Lower lobe of right lung (tissue), 2 donors: ENCODE data around the gene C3orf49. TPM values are rescaled to one million over a fixed set of nuclear protein-coding genes. Genes with fewer than 3 reads are reported as not detected.
A peak's percentile ranks its signal among the peaks of the same experiment; 100 is the strongest.

Experiments
- ATAC-seq, 2 donors: fragments of 200-7000 bp; cut with Tn5 transposase; one replicate each; pipeline ENCODE4 v1.9.1; 2020 to 2022; ENCODE audit warnings: mild to moderate bottlenecking in 2 of 2, moderate library complexity in 2 of 2
- DNase-seq: peaks from one replicate; pipeline ENCODE4 v3.0.0-alpha.2; 2020
- H3K27ac ChIP-seq: fragments of 200-600 bp; one replicate; pipeline ENCODE4 v1.8.0; 2022
- H3K27me3 ChIP-seq: fragments of 200-600 bp; one replicate; pipeline ENCODE4 v1.8.0; 2022; ENCODE audit warnings: low read depth
- H3K36me3 ChIP-seq: fragments of 200-600 bp; one replicate; pipeline ENCODE4 v1.8.0; 2022; ENCODE audit warnings: mild to moderate bottlenecking
- H3K4me1 ChIP-seq: fragments of 200-600 bp; one replicate; pipeline ENCODE4 v1.8.0; 2022
- H3K4me3 ChIP-seq: fragments of 200-600 bp; one replicate; pipeline ENCODE4 v1.8.0; 2022; ENCODE audit warnings: mild to moderate bottlenecking
- H3K9me3 ChIP-seq: fragments of 200-600 bp; one replicate; pipeline ENCODE4 v1.8.0; 2022
- intact Hi-C: fragments of 100-400 bp; cut with DNase I; formaldehyde crosslinking; loops from one replicate; pipeline ENCODE4 v1.11.0; 2022
- total RNA-seq: library from RNA; stranded (reverse); fragmentation: NEBNext Ultra II Directional; extraction: Animal tissue kit (Norgen Biotek cat#: 25700); gene quantifications from one replicate; pipeline ENCODE4 v1.2.1, GENCODE V29; 2021
- TF ChIP-seq, protein P1 (sequence below): fragments of 200-600 bp; IDR thresholded peaks from one replicate; pipeline ENCODE4 v1.8.0; 2022; ENCODE audit warnings: antibody characterized with exemption, mild to moderate bottlenecking
- donor health status: DM: no; HTN: yes; CAD: no; lungs with severe emphysema.

C3orf49 gene
- total RNA-seq, 1 donor from 2014 or later, result not detected

DNA sequence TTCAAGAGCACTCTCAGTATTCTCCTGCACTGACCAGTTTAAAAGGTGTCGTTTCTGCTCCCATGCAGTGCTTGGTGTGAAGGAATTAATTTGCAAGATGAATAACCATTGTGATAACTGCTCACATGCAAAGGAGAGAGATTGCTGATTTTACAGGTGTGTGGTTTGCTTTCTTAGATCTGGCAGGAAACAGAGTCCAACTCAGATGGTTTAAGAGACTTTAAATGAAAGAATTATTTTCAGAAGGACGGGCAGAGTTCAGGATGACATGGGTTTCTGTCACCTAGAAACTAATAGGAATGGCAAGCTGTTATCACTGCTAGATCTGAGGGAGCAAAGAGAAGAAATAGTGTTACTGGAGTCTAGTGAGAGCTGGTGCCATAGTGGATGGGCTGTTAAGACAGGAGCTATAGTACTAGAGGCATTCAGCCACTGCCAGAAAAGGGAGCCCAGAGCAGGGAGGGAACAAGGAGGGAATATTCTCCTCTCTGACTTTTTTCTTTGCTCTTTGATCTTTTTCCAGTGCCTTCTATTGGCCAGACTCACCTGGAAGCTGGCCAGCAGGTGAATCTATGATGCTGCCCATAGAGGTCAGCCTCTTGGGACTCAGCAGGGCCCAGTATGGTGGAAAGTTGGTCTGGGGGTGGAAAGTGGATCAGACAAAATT is 59.4 kb downstream of the C3orf49 start:
- intact Hi-C loops, result no loop called here
- no peaks in the 10 kb centered on the region for H3K27me3 ChIP-seq
- H3K36me3 ChIP-seq, result no peaks in the 10 kb centered on the region
- ATAC-seq (no peak), DNase-seq (no peak)
- TF ChIP-seq, protein P1, sequence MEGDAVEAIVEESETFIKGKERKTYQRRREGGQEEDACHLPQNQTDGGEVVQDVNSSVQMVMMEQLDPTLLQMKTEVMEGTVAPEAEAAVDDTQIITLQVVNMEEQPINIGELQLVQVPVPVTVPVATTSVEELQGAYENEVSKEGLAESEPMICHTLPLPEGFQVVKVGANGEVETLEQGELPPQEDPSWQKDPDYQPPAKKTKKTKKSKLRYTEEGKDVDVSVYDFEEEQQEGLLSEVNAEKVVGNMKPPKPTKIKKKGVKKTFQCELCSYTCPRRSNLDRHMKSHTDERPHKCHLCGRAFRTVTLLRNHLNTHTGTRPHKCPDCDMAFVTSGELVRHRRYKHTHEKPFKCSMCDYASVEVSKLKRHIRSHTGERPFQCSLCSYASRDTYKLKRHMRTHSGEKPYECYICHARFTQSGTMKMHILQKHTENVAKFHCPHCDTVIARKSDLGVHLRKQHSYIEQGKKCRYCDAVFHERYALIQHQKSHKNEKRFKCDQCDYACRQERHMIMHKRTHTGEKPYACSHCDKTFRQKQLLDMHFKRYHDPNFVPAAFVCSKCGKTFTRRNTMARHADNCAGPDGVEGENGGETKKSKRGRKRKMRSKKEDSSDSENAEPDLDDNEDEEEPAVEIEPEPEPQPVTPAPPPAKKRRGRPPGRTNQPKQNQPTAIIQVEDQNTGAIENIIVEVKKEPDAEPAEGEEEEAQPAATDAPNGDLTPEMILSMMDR, result no peak
- peaks cover 10% of the 10 kb centered on the region for H3K4me1 ChIP-seq
- no peak overlapping the region for H3K4me3 ChIP-seq
- no peaks in the 10 kb centered on the region for H3K9me3 ChIP-seq
- no peak overlapping the region for H3K27ac ChIP-seq

DNA sequence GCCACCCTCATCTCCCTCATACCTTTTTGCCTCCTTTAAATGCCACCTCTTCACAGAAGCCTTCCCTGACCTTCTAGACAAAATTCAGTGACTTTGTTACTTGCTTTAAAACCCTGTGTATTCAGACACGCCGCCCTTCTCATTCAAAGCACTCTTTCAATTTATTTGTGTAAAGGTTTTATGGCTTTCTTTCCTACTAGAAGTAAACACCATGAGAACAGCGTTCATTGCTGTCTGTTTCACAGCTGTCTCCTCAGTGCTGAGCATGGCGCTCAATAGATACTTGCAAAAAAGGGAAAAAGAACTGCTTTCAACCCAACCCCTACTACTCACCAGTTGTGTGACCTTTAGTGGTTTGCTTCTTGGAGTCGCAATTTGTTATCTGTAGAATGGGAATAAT is 61.6 kb downstream of the C3orf49 start:
- H3K9me3 ChIP-seq, result no peaks in the 10 kb centered on the region
- TF ChIP-seq, protein P1, result no peak
- ATAC-seq (no peak), DNase-seq (no peak)
- peaks cover 10% of the 10 kb centered on the region for H3K4me1 ChIP-seq
- H3K27me3 ChIP-seq, result no peaks in the 10 kb centered on the region
- no peak overlapping the region for H3K4me3 ChIP-seq
- H3K27ac ChIP-seq, result no peak overlapping the region
- H3K36me3 ChIP-seq, result no peaks in the 10 kb centered on the region
- intact Hi-C loops, result no loop called here

DNA sequence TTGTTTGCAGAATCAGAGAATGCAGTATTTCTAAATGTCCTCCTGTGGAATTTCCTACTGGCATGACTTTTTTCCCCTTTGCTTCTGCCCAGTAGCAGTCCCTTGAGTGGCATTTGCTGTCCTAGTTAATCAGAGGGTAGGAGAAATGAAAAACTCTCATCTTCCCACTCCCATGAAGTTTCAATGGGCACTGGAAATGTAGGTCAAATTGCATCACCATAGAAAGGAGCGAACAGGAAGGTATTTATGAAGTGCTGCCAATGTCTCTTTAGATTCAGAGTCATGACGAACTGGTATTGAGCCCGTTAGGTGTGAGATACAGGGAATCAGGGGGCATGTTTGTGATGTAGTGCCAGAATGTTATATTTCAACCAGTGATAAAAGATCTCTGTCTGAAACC is 67.8 kb downstream of the C3orf49 start:
- TF ChIP-seq, protein P1, result no peak
- intact Hi-C loops, result no loop called here

DNA sequence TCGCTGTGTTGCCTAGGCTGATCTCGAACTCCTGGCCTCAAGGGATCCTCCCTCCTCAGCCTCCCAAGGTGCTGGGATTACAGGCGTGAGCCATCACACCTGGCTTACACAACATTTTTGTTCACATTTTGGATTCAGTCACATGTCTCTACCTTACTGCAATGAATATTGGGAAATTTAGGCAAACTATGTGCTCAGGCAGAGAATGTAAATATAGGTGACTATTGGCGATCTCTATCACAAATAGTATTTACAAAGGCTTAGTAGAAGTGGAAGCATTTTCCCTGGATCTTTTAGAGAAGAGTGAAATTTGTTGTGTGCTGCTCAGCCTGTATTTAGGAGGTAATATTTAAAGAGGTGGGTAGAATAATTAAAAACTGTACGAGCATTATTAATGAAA is 72.4 kb downstream of the C3orf49 start:
- TF ChIP-seq, protein P1, result no peak
- H3K4me3 ChIP-seq, result no peak overlapping the region
- peaks cover 16% of the 10 kb centered on the region for H3K4me1 ChIP-seq
- intact Hi-C loops, result no loop called here
- no peak for DNase-seq
- no peak for ATAC-seq
- peaks cover 4% of the 10 kb centered on the region for H3K36me3 ChIP-seq
- no peaks in the 10 kb centered on the region for H3K9me3 ChIP-seq
- H3K27ac ChIP-seq, result no peak overlapping the region
- H3K27me3 ChIP-seq, result no peaks in the 10 kb centered on the region

More for the DNA sequence above, 67.8 kb downstream of the C3orf49 start:
- Histone ChIP-seq H3K27me3 (no peaks in the 10 kb centered on the region), H3K4me1 (peaks cover 12% of the 10 kb centered on the region), H3K9me3 (no peaks in the 10 kb centered on the region), H3K36me3 (peaks cover 3% of the 10 kb centered on the region), H3K27ac (no peak overlapping the region), H3K4me3 (no peak overlapping the region)
- DNase-seq (no peak), ATAC-seq (peak; percentile 39 to 68)

DNA sequence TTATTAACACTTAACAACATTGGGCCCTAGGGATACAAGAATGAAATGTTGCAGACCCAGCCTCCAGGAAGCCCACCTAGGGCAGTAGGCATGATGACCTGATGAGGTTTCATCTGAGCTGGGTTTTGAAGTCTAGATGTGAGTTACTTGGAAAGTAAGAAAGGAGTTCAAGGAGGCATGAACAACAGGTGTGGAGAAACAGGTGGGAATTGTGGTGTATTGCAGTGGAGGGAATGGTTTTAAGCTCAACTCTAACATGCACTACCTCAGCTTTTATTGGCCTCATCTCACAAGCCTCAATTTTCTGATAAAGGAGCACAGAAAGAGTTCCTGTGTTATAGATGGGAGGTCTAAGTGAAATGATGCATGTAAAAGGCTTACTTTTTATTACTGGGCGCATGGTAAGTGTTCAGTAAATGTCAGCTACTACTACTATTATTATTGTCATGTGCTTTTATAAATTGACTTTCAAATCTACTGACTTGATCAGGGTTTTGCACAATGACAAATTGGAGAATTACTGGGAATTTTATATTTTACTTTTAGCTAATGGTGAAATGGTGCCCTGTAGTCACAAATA is 73.8 kb downstream of the C3orf49 start:
- peaks cover 18% of the 10 kb centered on the region for H3K4me1 ChIP-seq
- TF ChIP-seq, protein P1, result no peak
- intact Hi-C loops, result no loop called here

More for the DNA sequence above, 73.8 kb downstream of the C3orf49 start:
- ATAC-seq, result no peak
- Histone ChIP-seq H3K36me3 (peaks cover 4% of the 10 kb centered on the region), H3K27ac (no peak overlapping the region), H3K27me3 (no peaks in the 10 kb centered on the region), H3K4me3 (no peak overlapping the region), H3K9me3 (no peaks in the 10 kb centered on the region)
- no peak for DNase-seq
